Muscle of back (tissue), 11 donors: Measurements from ENCODE around the gene SERPINE2. TPM values are rescaled to one million over a fixed set of nuclear protein-coding genes. Genes with fewer than 3 reads are reported as not detected.

Source experiments
- DNase-seq, 3 donors: peaks; one replicate each; pipeline versions ENCODE4 v3.0.0 to v3.0.0-alpha.2; 2013
- polyA plus RNA-seq, 10 donors: library from polyadenylated mRNA; unstranded; fragments of 120-200 nt; gene quantifications; one replicate each; pipeline ENCODE4 v1.2.1, GENCODE V29; 2013; ENCODE audit not compliant: insufficient read length in 10 of 10

The SERPINE2 gene
- polyA plus RNA-seq, 10 donors, result 71.1 to 127 (median 101) TPM

- no peak for DNase-seq
Measured at GRCh38 chr2:223980397-223980735, 58.7 kb downstream of the SERPINE2 start.

- no peak for DNase-seq
Measured at GRCh38 chr2:223979730-223980396, 59.2 kb downstream of the SERPINE2 start.

DNA sequence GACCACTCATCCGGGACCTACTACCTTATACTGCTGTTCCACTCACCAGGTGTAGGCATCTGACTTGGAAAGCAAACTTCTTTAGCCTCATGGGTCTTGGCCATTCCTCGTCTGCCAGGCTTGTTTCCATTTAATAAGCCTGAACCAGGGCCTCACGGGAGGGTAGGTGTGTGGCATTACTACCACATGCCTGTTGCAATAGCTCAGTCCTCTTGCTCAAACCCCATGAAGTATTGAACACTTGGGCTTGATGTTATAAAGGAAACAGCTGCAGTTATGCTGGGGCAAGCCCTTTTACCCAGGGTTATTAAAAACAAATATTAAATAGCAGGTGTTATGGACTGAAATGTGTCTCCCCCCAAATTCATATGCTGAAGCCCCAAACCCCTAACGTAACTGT is 60.6 kb downstream of the SERPINE2 start:
- no peak for DNase-seq

DNA sequence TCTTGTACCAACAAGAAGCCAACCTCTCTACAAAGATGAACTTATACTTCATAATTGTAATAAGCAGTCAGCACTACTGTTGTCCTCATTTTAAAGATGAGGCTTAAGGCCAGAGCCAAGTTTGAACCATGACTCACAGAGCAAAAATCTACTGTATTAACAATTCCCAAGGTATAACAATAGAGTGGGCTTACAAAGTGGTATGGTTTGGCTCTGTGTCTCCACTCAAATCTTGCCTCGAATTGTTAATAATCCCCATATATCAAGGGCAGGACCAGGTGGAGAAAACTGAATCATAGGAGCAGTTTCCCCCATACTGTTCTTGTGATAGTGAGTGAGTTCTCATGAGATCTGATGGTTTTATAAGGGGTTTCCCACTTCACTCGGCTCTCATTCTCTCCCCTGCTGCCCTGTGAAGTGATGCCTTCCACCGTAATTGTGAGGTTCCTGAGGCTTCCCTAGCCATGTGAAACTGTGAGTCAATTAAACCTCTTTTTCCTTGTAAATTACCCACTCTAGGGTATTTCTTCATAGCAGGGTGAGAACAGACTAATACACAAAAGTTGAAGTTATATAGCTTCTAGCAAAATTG is 62.4 kb downstream of the SERPINE2 start:
- peak in 1 of 3 donors; percentile 58 for DNase-seq

DNA sequence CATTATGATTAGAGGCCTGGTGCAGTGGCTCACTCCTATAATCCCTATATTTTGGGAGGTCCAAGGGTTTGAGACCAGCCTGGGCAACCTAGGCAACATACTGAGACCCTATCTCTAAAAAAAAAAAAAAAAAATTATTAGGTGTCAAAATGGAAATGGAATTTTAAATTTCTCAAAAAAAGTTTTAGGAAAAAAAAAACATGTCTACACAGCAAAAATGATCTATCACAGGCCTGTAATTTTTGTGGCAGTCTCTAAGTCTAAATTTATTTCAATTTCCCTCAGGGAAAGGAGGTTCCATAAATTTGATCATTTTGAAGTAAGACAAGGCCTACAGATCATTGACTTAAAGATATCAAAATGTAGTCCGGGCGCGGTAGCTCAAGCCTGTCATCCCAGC is 65.5 kb downstream of the SERPINE2 start:
- DNase-seq, result no peak

DNA sequence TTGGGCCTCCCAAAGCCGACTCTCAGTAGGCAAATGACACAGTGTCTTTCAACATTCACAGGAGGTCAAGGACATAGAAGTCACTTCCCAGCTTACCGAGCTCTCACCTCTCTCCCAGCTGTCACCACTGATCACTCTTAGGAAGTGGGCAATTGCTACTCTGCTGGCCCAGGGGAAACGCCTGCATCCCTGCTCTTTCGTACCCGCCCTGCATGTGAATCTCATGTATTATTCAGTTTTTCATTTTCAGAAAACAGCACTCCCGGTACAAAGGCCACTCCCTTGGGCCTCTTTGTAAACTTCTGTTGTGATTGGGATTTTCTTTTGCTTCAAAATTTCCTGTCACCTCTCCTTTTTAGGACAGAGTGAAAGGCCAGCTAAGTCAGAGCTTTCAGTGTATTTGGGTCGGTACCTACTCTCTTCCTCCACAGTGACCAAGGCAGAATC is 66.4 kb downstream of the SERPINE2 start:
- no peak for DNase-seq

DNA sequence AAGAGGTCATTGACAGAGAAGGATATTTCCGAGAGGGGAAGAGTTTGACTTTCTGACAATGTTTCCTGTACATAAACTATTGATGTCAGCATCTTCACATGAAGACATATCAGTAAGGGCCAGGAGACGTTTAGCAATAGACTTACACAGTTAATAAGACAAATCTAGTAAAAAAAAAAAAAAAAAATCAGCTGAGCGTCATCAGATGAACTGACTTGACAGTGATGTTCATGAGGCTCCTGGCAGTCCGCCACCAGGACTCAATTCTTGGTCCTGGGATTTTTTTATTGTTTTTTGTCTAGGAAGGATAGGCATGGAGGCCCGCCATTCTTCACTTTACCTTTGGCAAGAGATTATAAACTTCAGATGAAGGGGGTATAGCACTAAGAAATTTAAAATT is 67.4 kb downstream of the SERPINE2 start:
- DNase-seq, result no peak

GRCh38 chr2:223970343-223971128 is 68.5 kb downstream of the SERPINE2 start:
- DNase-seq, result peak; percentile 60 to 80 (median 71)

DNA sequence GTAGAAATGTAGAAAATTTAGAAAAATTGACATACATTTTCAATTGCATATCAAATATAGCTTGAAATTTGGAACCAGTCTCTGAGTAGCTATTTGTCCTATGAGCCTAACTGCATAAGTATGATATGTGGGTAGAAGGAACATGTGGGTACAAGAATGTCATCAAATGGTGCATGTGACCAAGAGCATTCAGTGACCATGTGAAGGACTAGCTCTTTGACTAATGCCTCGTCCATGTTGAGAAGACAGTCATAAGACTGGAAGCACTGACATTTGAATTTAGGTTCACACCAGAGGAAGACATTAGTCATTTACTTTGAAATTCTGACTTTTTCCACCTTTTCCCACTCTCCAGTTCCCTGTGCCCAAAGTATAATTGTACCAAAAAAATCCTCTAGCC is 69.2 kb downstream of the SERPINE2 start:
- DNase-seq, result no peak

- no peak for DNase-seq
Measured at GRCh38 chr2:223969315-223969714, 69.8 kb downstream of the SERPINE2 start.

- peak in 1 of 3 donors; percentile 41 for DNase-seq
Measured at GRCh38 chr2:223967981-223968380, 71.1 kb downstream of the SERPINE2 start.

DNA sequence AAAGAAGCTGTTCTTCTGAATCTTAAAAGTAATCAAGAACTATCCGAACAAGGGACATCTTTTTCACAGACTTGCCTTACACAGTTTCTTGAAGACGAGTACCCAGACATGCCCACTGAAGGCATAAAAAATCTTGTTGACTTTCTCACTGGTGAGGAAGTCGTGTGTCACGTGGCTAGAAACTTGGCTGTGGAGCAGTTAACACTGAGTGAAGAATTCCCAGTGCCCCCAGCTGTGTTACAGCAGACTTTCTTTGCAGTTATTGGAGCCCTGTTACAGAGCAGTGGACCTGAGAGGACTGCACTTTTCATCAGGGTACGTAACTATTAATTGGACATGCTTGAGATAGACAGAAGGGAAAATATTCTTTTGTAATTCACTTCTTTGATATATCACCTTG is 79.4 kb downstream of the SERPINE2 start:
- no peak for DNase-seq

DNA sequence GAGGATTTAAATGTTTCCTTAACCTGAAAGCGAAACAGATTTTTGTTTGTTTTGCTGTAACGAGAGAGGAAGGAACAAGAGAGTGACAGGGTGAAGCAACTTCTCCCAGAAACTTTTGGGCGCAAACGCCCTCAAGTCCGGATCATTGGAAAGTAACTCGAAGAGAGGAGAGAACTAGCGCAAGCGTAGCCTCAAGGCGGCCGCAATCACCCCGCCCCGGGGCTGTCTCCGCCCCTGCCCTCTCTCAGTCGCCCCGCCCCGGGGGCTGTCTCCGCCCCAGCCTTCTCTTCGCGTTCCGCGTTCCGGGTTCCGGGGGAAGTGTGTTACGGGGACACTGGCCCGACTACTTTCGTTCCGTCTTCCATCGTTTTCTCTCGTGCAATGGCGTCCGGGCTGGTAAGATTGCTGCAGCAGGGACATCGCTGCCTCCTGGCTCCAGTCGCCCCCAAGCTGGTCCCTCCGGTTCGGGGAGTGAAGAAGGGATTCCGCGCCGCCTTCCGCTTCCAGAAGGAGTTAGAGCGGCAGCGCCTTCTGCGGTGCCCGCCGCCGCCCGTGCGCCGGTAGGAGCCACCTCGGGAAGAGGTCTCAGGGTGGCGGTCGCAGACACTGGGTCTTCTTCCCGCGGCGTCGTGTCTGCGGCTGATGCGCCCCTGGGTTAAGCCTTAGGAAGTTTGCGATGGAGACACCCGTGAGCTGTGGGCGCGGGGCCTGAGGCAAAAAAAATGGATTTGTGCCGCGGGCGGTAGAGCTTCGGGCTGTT is 81.8 kb downstream of the SERPINE2 start, which contains the start of gene MRPL44:
TSS of gene MRPL44 (plus strand) at position 372 of the 760 bp plus-strand sequence. CDS start at position 382, 10 bp downstream.
- DNase-seq, result peak; percentile 96 to 98 (median 98)

GRCh38 chr2:223956300-223956699 is 82.8 kb downstream of the SERPINE2 start:
- no peak for DNase-seq

- peak in 1 of 3 donors; percentile 73 for DNase-seq
Measured at GRCh38 chr2:223954401-223954800, 84.7 kb downstream of the SERPINE2 start.

DNA sequence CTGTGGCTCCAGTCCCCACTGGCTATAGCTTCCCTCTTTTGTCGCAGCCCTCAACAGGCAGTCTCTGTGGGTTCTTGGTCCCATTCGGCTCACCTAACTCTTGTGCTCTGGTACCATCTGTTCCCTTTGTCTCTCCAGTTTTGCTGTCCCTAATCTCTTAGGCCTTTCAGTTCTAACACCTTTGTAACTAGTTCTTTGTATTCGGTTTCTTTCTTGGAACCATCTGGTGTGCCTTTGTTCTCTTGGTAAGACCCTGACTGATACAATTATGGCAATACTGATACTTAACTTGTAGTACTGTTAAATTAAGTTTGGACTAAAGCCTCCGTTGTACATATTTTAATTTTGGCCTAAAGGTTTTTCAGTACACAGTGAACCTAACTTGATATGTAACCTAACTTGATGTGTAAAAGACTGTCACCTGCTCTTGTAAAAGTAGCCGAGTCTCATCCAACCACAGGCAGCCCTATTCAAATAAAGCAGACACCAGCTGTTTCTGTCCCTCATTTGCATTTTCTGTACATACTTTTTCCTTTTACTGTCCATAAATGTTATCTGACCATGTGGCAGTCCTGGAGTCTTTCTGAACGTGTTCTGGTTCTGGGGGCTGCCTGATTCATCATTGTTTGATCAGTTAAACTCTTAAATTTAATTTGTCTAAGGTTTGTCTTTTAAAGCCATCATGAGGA is 86.7 kb downstream of the SERPINE2 start:
- no peak for DNase-seq

DNA sequence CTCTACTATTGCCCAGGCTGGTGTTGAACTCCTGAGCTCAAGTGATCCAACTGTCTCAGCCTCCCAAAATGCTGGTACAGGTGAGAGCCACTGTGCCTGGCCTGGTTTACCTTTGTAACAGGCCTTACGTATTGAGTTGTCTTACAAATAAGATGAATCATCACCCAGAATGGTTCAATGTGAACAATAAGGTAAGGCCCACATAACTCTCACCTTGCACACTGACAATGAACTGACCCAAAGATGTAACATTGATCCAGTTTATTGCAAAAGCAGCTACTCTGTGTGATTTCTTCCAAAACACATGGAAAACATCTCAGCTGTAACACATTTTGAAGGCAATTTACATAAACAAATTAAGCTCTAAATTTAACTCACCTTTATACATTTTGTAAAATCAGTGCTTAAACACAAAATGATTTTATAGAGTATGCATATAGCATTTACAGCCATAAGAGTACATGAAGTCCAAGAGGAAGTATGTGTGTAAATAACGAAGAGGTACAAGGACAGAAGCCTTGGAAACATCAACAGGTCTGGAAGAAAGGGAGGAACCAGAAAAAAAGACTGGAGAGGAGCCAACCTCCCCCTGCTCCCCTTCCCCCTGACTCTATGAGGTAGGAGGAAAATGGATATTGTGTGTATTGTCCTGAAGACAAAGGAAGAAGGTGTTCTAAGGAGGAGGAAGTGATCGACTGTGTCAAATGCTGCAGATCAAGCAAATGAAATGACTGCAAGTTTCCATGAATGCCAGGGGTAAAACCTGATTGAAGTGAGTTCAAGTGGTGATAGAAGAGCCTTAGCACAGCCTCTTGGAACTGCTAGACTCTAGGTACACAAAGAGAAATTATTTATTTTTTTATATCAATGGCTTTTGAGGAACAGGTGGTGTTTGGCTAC is 88.4 kb downstream of the SERPINE2 start:
- no peak for DNase-seq

DNA sequence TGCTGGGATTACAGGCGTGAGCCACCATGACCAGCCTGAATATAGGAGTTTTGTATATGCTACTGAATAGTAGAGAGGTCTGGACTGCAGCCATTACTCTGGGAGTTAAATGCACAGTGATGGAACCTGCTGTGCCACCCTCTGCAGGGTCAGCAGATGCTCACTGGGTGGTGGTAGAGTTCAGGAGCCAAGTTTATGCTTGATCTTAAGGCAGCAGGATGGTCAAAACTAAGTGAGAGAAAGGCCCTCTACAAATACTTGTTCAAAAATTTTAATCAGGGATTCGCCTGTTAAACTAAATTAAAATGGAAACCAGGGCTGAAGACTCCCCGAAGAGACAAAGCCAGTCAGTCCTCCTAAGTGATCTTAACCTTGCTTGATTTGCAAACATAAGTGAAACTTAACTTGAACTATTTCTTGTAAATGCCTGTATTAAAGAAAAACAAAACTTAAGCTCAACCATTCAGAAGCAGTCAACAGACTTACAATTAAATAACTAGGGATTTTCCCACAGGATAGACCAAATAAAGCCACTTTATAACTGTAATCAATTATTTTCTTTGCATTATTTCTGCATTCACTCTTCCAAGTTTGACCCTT is 89.7 kb downstream of the SERPINE2 start:
- no peak for DNase-seq

DNA sequence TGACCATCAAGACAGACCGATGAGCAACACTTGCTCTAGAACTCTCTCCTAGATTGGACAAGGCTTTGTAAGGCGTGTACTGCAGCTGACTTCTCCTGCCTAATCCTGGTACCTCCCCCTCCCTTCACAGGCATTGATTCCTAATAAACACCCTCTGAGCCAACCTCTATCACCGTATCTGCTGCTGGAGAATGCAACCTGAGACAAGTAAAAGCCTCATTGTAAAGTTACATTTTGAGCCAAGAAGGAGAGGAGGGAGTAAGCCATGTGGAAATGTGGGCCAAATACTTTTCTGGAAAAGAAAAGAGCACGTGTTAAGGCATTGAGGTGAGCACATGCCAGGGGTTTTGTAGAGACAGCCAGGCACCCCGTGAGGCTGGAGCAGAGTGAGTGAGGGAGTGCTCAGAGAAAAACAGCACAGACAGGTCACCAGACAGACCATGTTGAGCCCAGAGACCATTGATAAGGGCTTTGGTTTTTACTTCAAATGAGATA is 91.3 kb downstream of the SERPINE2 start:
- no peak for DNase-seq

DNA sequence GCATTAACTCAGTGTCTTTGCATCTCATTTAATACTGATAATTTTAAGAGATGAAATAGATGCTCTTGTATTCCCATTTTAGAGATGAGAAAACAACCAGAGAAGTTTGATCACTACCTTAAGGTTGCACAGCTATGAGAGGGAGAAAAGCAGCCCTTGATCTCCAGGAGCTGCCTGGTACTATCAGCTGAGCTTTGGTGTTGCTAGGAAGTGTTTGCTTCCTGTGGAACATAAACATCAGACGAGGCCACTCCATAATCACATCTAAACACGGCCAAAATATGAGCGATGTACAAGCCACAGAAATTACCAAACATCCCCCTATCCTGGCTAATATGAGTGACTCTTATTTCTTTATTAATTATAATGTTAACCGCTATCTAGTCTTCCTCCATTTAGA is 93.3 kb downstream of the SERPINE2 start:
- DNase-seq, result no peak
